ENCODE data around the gene ZNF730.

DNA sequence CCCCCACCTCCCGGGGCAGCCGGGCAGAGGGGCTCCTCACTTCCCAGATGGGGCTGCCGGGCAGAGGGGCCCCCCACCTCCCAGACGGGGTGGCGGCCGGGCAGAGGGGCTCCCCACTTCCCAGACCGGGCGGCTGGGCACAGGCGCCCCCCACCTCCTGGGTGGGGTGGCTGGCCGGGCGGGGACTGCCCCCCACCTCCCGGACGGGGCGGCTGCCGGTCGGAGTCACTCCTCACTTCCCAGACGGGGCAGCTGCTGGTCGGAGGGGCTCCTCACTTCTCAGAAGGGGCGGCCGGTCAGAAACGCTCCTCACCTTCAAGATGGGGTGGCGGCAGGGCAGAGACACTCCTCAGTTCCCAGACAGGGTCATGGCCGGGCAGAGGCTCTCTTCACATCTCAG lies 43.9 kb downstream of the ZNF730 start:
- TF ChIP-seq, protein P1, sequence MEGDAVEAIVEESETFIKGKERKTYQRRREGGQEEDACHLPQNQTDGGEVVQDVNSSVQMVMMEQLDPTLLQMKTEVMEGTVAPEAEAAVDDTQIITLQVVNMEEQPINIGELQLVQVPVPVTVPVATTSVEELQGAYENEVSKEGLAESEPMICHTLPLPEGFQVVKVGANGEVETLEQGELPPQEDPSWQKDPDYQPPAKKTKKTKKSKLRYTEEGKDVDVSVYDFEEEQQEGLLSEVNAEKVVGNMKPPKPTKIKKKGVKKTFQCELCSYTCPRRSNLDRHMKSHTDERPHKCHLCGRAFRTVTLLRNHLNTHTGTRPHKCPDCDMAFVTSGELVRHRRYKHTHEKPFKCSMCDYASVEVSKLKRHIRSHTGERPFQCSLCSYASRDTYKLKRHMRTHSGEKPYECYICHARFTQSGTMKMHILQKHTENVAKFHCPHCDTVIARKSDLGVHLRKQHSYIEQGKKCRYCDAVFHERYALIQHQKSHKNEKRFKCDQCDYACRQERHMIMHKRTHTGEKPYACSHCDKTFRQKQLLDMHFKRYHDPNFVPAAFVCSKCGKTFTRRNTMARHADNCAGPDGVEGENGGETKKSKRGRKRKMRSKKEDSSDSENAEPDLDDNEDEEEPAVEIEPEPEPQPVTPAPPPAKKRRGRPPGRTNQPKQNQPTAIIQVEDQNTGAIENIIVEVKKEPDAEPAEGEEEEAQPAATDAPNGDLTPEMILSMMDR (IDR thresholded peaks at IDR 0.05; ENCODE audit: insufficient read depth, low read length) = no peak
- no peak for TF ChIP-seq POLR2AphosphoS5 (IDR thresholded peaks at IDR 0.05; ENCODE audit: low read depth)
- TF ChIP-seq, protein P2, sequence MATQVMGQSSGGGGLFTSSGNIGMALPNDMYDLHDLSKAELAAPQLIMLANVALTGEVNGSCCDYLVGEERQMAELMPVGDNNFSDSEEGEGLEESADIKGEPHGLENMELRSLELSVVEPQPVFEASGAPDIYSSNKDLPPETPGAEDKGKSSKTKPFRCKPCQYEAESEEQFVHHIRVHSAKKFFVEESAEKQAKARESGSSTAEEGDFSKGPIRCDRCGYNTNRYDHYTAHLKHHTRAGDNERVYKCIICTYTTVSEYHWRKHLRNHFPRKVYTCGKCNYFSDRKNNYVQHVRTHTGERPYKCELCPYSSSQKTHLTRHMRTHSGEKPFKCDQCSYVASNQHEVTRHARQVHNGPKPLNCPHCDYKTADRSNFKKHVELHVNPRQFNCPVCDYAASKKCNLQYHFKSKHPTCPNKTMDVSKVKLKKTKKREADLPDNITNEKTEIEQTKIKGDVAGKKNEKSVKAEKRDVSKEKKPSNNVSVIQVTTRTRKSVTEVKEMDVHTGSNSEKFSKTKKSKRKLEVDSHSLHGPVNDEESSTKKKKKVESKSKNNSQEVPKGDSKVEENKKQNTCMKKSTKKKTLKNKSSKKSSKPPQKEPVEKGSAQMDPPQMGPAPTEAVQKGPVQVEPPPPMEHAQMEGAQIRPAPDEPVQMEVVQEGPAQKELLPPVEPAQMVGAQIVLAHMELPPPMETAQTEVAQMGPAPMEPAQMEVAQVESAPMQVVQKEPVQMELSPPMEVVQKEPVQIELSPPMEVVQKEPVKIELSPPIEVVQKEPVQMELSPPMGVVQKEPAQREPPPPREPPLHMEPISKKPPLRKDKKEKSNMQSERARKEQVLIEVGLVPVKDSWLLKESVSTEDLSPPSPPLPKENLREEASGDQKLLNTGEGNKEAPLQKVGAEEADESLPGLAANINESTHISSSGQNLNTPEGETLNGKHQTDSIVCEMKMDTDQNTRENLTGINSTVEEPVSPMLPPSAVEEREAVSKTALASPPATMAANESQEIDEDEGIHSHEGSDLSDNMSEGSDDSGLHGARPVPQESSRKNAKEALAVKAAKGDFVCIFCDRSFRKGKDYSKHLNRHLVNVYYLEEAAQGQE (IDR thresholded peaks at IDR 0.05; ENCODE audit: insufficient replicate concordance, low read depth) = no peak
- no peak for TF ChIP-seq GABPA (IDR thresholded peaks at IDR 0.05; ENCODE audit: low read depth)

Data from HL-60 (cell line).